Measurements from ENCODE around the gene VRK3.

DNA sequence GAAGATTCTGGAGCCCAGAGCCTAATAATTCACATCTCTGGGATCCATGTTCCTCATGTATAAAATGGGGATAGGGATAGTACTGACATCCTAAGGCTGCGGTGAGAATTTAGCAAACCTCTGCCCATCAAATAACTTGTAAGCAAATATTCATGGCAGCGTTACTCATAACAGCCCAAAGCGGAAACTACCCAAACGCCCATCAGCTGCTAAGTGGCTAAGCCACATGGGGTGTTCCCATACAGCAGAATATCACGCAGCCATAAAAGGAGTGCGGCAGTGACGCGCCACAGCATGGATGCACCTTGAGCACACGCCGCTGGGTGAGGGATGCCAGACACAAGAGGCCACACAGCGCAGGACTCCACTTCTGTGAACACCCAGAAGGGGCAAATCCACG is 19.7 kb downstream of the VRK3 start:
- TF ChIP-seq CTCF (IDR thresholded peaks at IDR 0.05): no peak
- no peak for TF ChIP-seq POLR2A (IDR thresholded peaks at IDR 0.05)

Measured in testis (tissue), 2 donors.